Spinal cord (tissue), 10 donors: ENCODE data around the gene DCPS. TPM values are rescaled to one million over a fixed set of nuclear protein-coding genes. Genes with fewer than 3 reads are reported as not detected.
"Not testable (repeated sequence)": the region's sequence is repeated elsewhere in the genome, so short reads cannot be mapped to it uniquely, and the experiment has no call there.

Source experiments
- DNase-seq, 6 donors: peaks; one replicate each; pipeline versions ENCODE4 v3.0.0 to v3.0.0-alpha.2; 2013 to 2015; ENCODE audit warnings: low spot score in 6 of 6, low read depth in 4 of 6
- H3K27ac ChIP-seq: one replicate; pipeline ENCODE4 v1.5.1; 2013; ENCODE audit warnings: low read depth, low read length, control low read depth
- H3K27me3 ChIP-seq: one replicate; pipeline ENCODE4 v1.6.1; 2013; ENCODE audit warnings: low read length; ENCODE audit not compliant: control insufficient read depth, insufficient read depth
- H3K36me3 ChIP-seq: one replicate; pipeline ENCODE4 v1.6.1; 2013; ENCODE audit warnings: low read length; ENCODE audit not compliant: control insufficient read depth, insufficient read depth
- H3K4me1 ChIP-seq: one replicate; pipeline ENCODE4 v1.6.1; 2013; ENCODE audit warnings: low read length; ENCODE audit not compliant: control insufficient read depth, insufficient read depth
- H3K4me3 ChIP-seq: one replicate; pipeline ENCODE4 v1.5.1; 2013; ENCODE audit warnings: low read depth, low read length, control low read depth
- H3K9me3 ChIP-seq: one replicate; pipeline ENCODE4 v1.6.1; 2013; ENCODE audit warnings: low read length; ENCODE audit not compliant: control insufficient read depth, insufficient read depth
- WGBS: methylation state at CpG from one replicate; pipeline ENCODE4 v1.1.5; 2013; ENCODE audit warnings: missing lambda C conversion rate; ENCODE audit not compliant: insufficient coverage; 5-methylcytosine and 5-hydroxymethylcytosine counted together
- polyA plus RNA-seq, 2 donors: library from polyadenylated mRNA; unstranded; fragments of 120-200 nt; gene quantifications; one replicate each; pipeline ENCODE4 v1.2.1, GENCODE V29; 2013; ENCODE audit not compliant: insufficient read length in 2 of 2
- small RNA-seq: library from RNA; depleted of rRNA; stranded (forward); fragments of <200 nt; gene quantifications from one replicate; pipeline ENCODE3, GENCODE V24; 2014; ENCODE audit warnings: low replicate concordance
- total RNA-seq, 2 donors: library from RNA; depleted of rRNA in 1 of 2; stranded (reverse); fragments of 120-200 nt in 1 of 2; fragments of >200 nt in 1 of 2; gene quantifications; one replicate each; pipeline versions ENCODE4 v1.2.3 to v1.2.4, GENCODE V29; 2013 to 2014
- donor health status: healthy.

DCPS gene
- total and polyA plus RNA-seq, 4 donors, result 5.1 to 17.6 (median 12.7) TPM

GRCh38 chr11:126391970-126392632 lies 88.2 kb downstream of the DCPS start:
- H3K4me1 ChIP-seq, result peaks cover 40% of the 10 kb centered on the region
- DNase-seq, result peak in 4 of 6 donors; percentile 64 to 86 (median 75)
- H3K27ac ChIP-seq, result peak overlapping the region; percentile 45

GRCh38 chr11:126392633-126393013 lies 88.8 kb downstream of the DCPS start:
- peak in 1 of 6 donors; percentile 29 for DNase-seq

More at GRCh38 chr11:126391970-126392632, 88.2 kb downstream of the DCPS start:
- Histone ChIP-seq H3K9me3 (no peaks in the 10 kb centered on the region), H3K36me3 (no peaks in the 10 kb centered on the region), H3K4me3 (no peak overlapping the region), H3K27me3 (no peaks in the 10 kb centered on the region)
- whole genome bisulfite sequencing, result 47% methylated on average over 7 of the region's 8 CpGs

GRCh38 chr11:126393143-126393542 lies 89.3 kb downstream of the DCPS start:
- no peak for DNase-seq
- no peak overlapping the region for H3K27ac ChIP-seq
- H3K9me3 ChIP-seq, result no peaks in the 10 kb centered on the region
- H3K4me3 ChIP-seq, result no peak overlapping the region
- H3K4me1 ChIP-seq, result peaks cover 40% of the 10 kb centered on the region
- no peaks in the 10 kb centered on the region for H3K27me3 ChIP-seq
- 96% methylated on average over 3 of the region's 5 CpGs for WGBS
- no peaks in the 10 kb centered on the region for H3K36me3 ChIP-seq

More at GRCh38 chr11:126392633-126393013, 88.8 kb downstream of the DCPS start:
- Histone ChIP-seq H3K4me3 (no peak overlapping the region), H3K27ac (peak overlapping the region; percentile 45), H3K4me1 (peaks cover 40% of the 10 kb centered on the region), H3K27me3 (no peaks in the 10 kb centered on the region), H3K9me3 (no peaks in the 10 kb centered on the region), H3K36me3 (no peaks in the 10 kb centered on the region)
- WGBS, result 8% methylated on average over 1 of the region's 4 CpGs

GRCh38 chr11:126394036-126394435 lies 90.2 kb downstream of the DCPS start:
- H3K9me3 ChIP-seq, result no peaks in the 10 kb centered on the region
- no peak for DNase-seq
- H3K36me3 ChIP-seq, result no peaks in the 10 kb centered on the region
- WGBS, result 93% methylated on average over 3 of the region's 3 CpGs
- H3K4me3 ChIP-seq, result no peak overlapping the region
- H3K4me1 ChIP-seq, result peaks cover 40% of the 10 kb centered on the region
- H3K27me3 ChIP-seq, result no peaks in the 10 kb centered on the region
- no peak overlapping the region for H3K27ac ChIP-seq

- not testable (repeated sequence) for DNase-seq, H3K27me3 ChIP-seq, H3K4me3 ChIP-seq, H3K9me3 ChIP-seq, H3K27ac ChIP-seq, H3K36me3 ChIP-seq
- 88% methylated on average over 1 of the region's 7 CpGs for WGBS
- peaks cover 40% of the 10 kb centered on the region for H3K4me1 ChIP-seq
These were observed 90.8 kb downstream of the DCPS start for GRCh38 chr11:126394634-126395072.

Small RNAs within 50 kb of the gene (small RNA-seq; reads per million reads assigned to genes)
- gene AP001318.3, result not detected

Other genes starting within 250 kb of the DCPS start
- 10 to 100 TPM; 33.0 to 34.7 TPM for gene CDON, start 241.2 kb upstream of the DCPS start, total RNA-seq
- 1 to 10 TPM; 7.4 to 9.8 TPM for gene CDON, start 241.2 kb upstream of the DCPS start, polyA plus RNA-seq
- gene RPUSD4, start 92.4 kb upstream of the DCPS start, total RNA-seq, result 10 to 100 TPM; 19.6 to 22.5 TPM
- 10 to 100 TPM; 26.4 to 34.0 TPM for gene RPUSD4, start 92.4 kb upstream of the DCPS start, polyA plus RNA-seq
- gene FAM118B, start 92.3 kb upstream of the DCPS start, total RNA-seq, result 10 to 100 TPM; 25.8 to 40.4 TPM
- gene FAM118B, start 92.3 kb upstream of the DCPS start, polyA plus RNA-seq, result 10 to 100 TPM; 33.0 to 34.3 TPM
- gene SRPRA, start 35.2 kb upstream of the DCPS start, total RNA-seq, result 10 to 100 TPM; 33.4 to 84.0 TPM
- 10 to 100 TPM; 55.3 to 69.9 TPM for gene SRPRA, start 35.2 kb upstream of the DCPS start, polyA plus RNA-seq
- 10 to 100 TPM; 17.6 to 28.8 TPM for gene FOXRED1, start 34.9 kb upstream of the DCPS start, total RNA-seq
- gene FOXRED1, start 34.9 kb upstream of the DCPS start, polyA plus RNA-seq, result 10 to 100 TPM; 34.9 to 79.5 TPM
- gene TIRAP, start 21.0 kb upstream of the DCPS start, total RNA-seq, result 1 to 10 TPM; 4.2 to 6.4 TPM
- gene TIRAP, start 21.0 kb upstream of the DCPS start, polyA plus RNA-seq, result 10 to 100 TPM in 1 of 2 donors, 1 to 10 TPM in 1; 9.9 to 17.3 TPM
- gene ST3GAL4, start 51.6 kb downstream of the DCPS start, total RNA-seq, result 10 to 100 TPM; 20.7 to 48.2 TPM
- gene ST3GAL4, start 51.6 kb downstream of the DCPS start, polyA plus RNA-seq, result 10 to 100 TPM; 22.2 to 33.5 TPM